ENCODE measurements around the gene PTPN11. TPM values are rescaled to one million over a fixed set of nuclear protein-coding genes. Genes with fewer than 3 reads are reported as not detected.

Gene PTPN11
- total and polyA plus RNA-seq, 2 of the 13 experiments (the other 11 are each of a cell fraction or from before 2014, with no cell fraction given) = 30.0 to 63.5 TPM

GRCh38 chr12:112418608-112419296 lies at the start of gene PTPN11 (continued):
- no peak for TF ChIP-seq SKIL (CRISPR knock-in tag; IDR thresholded peaks at IDR 0.05; ENCODE audit: borderline replicate concordance)
- peak; percentile 98 for TF ChIP-seq SRSF1 (optimal IDR thresholded peaks at IDR 0.05; ENCODE audit: low read depth, low read length)
- TF ChIP-seq TEAD3 (CRISPR knock-in tag; optimal IDR thresholded peaks at IDR 0.05; ENCODE audit: borderline replicate concordance) = peak; percentile 60
- TF ChIP-seq ZNF784 (CRISPR knock-in tag; IDR thresholded peaks at IDR 0.05; ENCODE audit: borderline replicate concordance) = no peak
- TF ChIP-seq ZNF629 (CRISPR knock-in tag; conservative IDR thresholded peaks at IDR 0.05) = 0 out of 2 replicates have a peak, but pooled peaks have one; percentile 22
- peak; percentile 98 for TF ChIP-seq ARID4A (CRISPR knock-in tag; IDR thresholded peaks at IDR 0.05; ENCODE audit: borderline replicate concordance)
- TF ChIP-seq ZNF678 (CRISPR knock-in tag; IDR thresholded peaks at IDR 0.05) = no peak
- no peak for TF ChIP-seq PREB (CRISPR knock-in tag; IDR thresholded peaks at IDR 0.05)
- no peak for TF ChIP-seq SATB2 (CRISPR knock-in tag; IDR thresholded peaks at IDR 0.05)
- TF ChIP-seq ZNF282 (IDR thresholded peaks at IDR 0.05; ENCODE audit: partially characterized antibody) = no peak
- TF ChIP-seq ZFP1 (CRISPR knock-in tag; IDR thresholded peaks at IDR 0.05) = no peak
- 0 out of 2 replicates have a peak, but pooled peaks have one; percentile 30 for TF ChIP-seq ZFP90 (CRISPR knock-in tag; IDR thresholded peaks at IDR 0.05; ENCODE audit: borderline replicate concordance)
- no peak; the same call in 1 of the 2 replicates for TF ChIP-seq HNF4A (CRISPR knock-in tag; IDR thresholded peaks at IDR 0.05)
- no peak for TF ChIP-seq THAP7 (CRISPR knock-in tag; IDR thresholded peaks at IDR 0.05)
- TF ChIP-seq TFDP1 (CRISPR knock-in tag; IDR thresholded peaks at IDR 0.05; ENCODE audit: borderline replicate concordance) = peak; percentile 64; the same call in 1 of the 2 replicates
- no peak for TF ChIP-seq CREBL2 (CRISPR knock-in tag; IDR thresholded peaks at IDR 0.05; ENCODE audit: borderline replicate concordance)
